GM12878 (cell line): ENCODE measurements around the gene MAP2K2. TPM values are rescaled to one million over a fixed set of nuclear protein-coding genes. Genes with fewer than 3 reads are reported as not detected.

Source experiments
- CHD1 ChIP-seq: IDR thresholded peaks from 2 replicates; pipeline ENCODE4 v1.6.1; 2012; ENCODE audit warnings: low read depth, low read length, improper control_type of control experiment
- EED ChIP-seq: sonication (generic); IDR thresholded peaks from 2 replicates; pipeline ENCODE4 v1.6.1; 2016; ENCODE audit warnings: antibody characterized with exemption, low read depth
- MLLT1 ChIP-seq: fragments of 450-650 bp; IDR thresholded peaks from 2 replicates; pipeline ENCODE4 v1.6.1; 2016; ENCODE audit warnings: mild to moderate bottlenecking
- PBX3 ChIP-seq: IDR thresholded peaks from 2 replicates; pipeline ENCODE4 v1.6.1; 2011; ENCODE audit warnings: mild to moderate bottlenecking, low read depth, low read length, moderate library complexity; ENCODE audit not compliant: insufficient replicate concordance
- POLR2AphosphoS5 ChIP-seq: IDR thresholded peaks from 2 replicates; pipeline ENCODE4 v1.6.1; 2011; ENCODE audit warnings: mild to moderate bottlenecking, low read length, inconsistent platforms
- RFX5 ChIP-seq: IDR thresholded peaks from 2 replicates; pipeline ENCODE4 v1.6.1; 2011; ENCODE audit warnings: low read depth, low read length, improper control_type of control experiment
- ZBTB33 ChIP-seq: fragments of 450-650 bp; IDR thresholded peaks from 2 replicates; pipeline ENCODE4 v1.6.1; 2017; ENCODE audit warnings: mild to moderate bottlenecking
- ZBTB40 ChIP-seq: fragments of 450-650 bp; IDR thresholded peaks from 2 replicates; pipeline ENCODE4 v1.6.1; 2016; ENCODE audit warnings: mild to moderate bottlenecking, moderate library complexity, borderline replicate concordance
- polyA plus RNA-seq, 11 experiments: library from polyadenylated mRNA; depleted of rRNA in 4 of 11; unstranded in 6 of 11; stranded (reverse) in 5 of 11; fragments of >200 nt; fragmentation: Nextera tagmentation in 4 of 11; fragmentation: Illumina TruSeq in 1 of 11; extraction: Ambion mirVana in 4 of 11; extraction: Trizol in 1 of 11; gene quantifications; 1 replicate in 1 of 11; 2 replicates in 10 of 11; pipeline versions ENCODE4 v1.2.1 to v1.2.3, GENCODE V29; 2011 to 2016; ENCODE audit warnings: inconsistent platforms in 2 of 11, missing spikeins in 2 of 11, low read depth in 1 of 11
- total RNA-seq, 4 experiments: library from RNA; depleted of rRNA in 3 of 4; stranded (reverse); fragments of >200 nt in 3 of 4; fragmentation: Illumina TruSeq in 1 of 4; extraction: Trizol in 1 of 4; gene quantifications; 2 replicates each; pipeline versions ENCODE4 v1.2.1 to v1.2.3, GENCODE V29; 2013 to 2021

Gene MAP2K2
- total and polyA plus RNA-seq, 10 of the 15 experiments (the other 5 are each of a cell fraction or from before 2014, with no cell fraction given) = 1.00 to 210 (median 53.5) TPM

DNA sequence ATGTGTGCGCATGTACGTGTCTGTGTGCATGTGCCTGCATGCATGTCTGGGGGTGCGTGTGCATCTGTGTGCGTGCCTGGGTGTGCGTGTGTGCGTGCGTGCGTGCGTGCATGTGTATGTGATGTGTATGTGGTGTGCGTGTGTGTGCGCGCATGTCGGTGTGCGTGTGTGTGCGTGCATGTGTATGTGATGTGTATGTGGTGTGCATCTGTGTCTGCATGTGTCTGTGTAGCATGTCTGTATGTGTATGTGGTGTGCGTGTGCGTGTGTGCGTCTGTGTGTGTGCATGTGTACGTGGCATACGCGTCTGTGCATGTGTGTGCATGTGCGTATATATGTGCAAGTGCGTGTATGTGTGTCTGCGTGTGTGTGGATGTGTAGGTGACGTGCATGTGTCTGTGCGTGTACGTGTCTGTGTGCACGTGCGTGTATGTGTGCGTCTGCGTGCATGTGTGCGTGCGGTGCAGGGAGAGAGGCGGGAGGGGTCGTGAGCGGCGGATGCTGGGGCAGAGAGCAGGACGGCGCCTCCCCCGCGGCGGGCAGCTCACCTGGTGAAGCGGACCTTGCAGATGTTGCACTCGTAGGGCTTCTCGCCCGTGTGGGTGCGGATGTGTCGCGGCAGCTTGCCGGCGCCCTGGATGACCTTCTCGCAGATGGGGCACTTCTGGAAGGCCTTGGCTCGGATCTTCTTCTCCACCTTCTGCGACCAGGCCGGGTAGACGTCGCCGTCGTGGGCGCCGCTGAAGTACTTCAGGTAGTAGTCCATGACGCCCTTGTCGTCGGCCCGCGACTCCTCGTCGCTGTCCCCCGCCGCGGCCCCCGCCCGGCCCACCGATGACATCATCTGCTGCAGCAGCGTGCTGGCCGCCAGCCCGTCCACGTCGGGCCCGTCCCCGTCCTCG, 70.2 kb downstream of the MAP2K2 start (continued):
- TF ChIP-seq MLLT1 (peak; percentile 63; the same call in 1 of the 2 replicates), ZBTB33 (0 out of 2 replicates have a peak, but pooled peaks have one; percentile 45), ZBTB40 (no peak), PBX3 (peak; percentile 0), POLR2AphosphoS5 (peak; percentile 60; the same call in 1 of the 2 replicates), EED (no peak), CHD1 (no peak), RFX5 (no peak)
